K562 (cell line): Measurements from ENCODE around the gene CORT. TPM values are rescaled to one million over a fixed set of nuclear protein-coding genes. Genes with fewer than 3 reads are reported as not detected.

Experiments used
- FOXK2 ChIP-seq, 2 experiments: fragments of 450-650 bp; IDR thresholded peaks in 1 of 2; conservative IDR thresholded peaks in 1 of 2; 2 replicates each; pipeline ENCODE4 v1.6.1; 2016; ENCODE audit warnings: low read depth in 2 of 2, mild to moderate bottlenecking in 1 of 2
- GTF2A2 ChIP-seq: IDR thresholded peaks from 2 replicates; pipeline ENCODE4 v1.6.1; 2016; ENCODE audit warnings: mild to moderate bottlenecking, missing genetic modification characterization, missing compliant biosample characterization
- IRF2 ChIP-seq: sonication (generic); formaldehyde crosslinking; IDR thresholded peaks from 2 replicates; pipeline ENCODE4 v1.8.1; 2022; ENCODE audit warnings: mild to moderate bottlenecking, missing genetic modification reagents
- NCOA4 ChIP-seq: fragments of 450-650 bp; IDR thresholded peaks from 2 replicates; pipeline ENCODE4 v1.6.1; 2018; ENCODE audit warnings: mild to moderate bottlenecking; ENCODE audit not compliant: partially characterized antibody
- NFIC ChIP-seq: fragments of 450-650 bp; IDR thresholded peaks from 2 replicates; pipeline ENCODE4 v1.6.1; 2017; ENCODE audit warnings: mild to moderate bottlenecking, inconsistent platforms
- PATZ1 ChIP-seq: fragments of 250-450 bp; sonication (Bioruptor Pico); IDR thresholded peaks from 2 replicates; pipeline ENCODE4 v1.5.0; 2020; ENCODE audit warnings: mild to moderate bottlenecking, borderline replicate concordance
- RNF2 ChIP-seq: sonication (generic); IDR thresholded peaks from 2 replicates; pipeline ENCODE4 v1.6.1; 2016
- SMAD3 ChIP-seq: fragments of 450-650 bp; formaldehyde crosslinking; conservative IDR thresholded peaks from 2 replicates; pipeline ENCODE4 v1.4.0; 2020; ENCODE audit warnings: mild to moderate bottlenecking
- SMARCA5 ChIP-seq: fragments of 450-650 bp; IDR thresholded peaks from 2 replicates; pipeline ENCODE4 v1.6.1; 2016
- SRSF1 ChIP-seq: fragments of 200-400 bp; formaldehyde crosslinking; IDR thresholded peaks from 2 replicates; pipeline ENCODE4 v1.6.1; 2017; ENCODE audit warnings: mild to moderate bottlenecking, low read depth, low read length, moderate library complexity
- TAF15 ChIP-seq: fragments of 200-400 bp; formaldehyde crosslinking; IDR thresholded peaks from 2 replicates; pipeline ENCODE4 v1.6.1; 2017; ENCODE audit warnings: mild to moderate bottlenecking, low read depth, low read length, moderate library complexity
- ZFP30 ChIP-seq: fragments of 250-450 bp; sonication (Bioruptor Pico); IDR thresholded peaks from 2 replicates; pipeline ENCODE4 v1.8.0; 2022; ENCODE audit warnings: moderate library complexity, mild to moderate bottlenecking, inconsistent platforms, borderline replicate concordance
- ZKSCAN8 ChIP-seq: fragments of 200-800 bp; sonication (Bioruptor generic); IDR thresholded peaks from 2 replicates; pipeline ENCODE4 v1.6.1; 2016; ENCODE audit warnings: missing genetic modification characterization, missing compliant biosample characterization
- ZNF165 ChIP-seq: fragments of 250-450 bp; sonication (Bioruptor Pico); IDR thresholded peaks from 2 replicates; pipeline ENCODE4 v1.4.0; 2020; ENCODE audit warnings: borderline replicate concordance
- ZNF175 ChIP-seq: fragments of 200-800 bp; sonication (Bioruptor generic); IDR thresholded peaks from 2 replicates; pipeline ENCODE4 v1.6.1; 2016; ENCODE audit warnings: low read depth, mild to moderate bottlenecking, missing genetic modification characterization, missing compliant biosample characterization
- ZNF395 ChIP-seq: fragments of 200-800 bp; sonication (Bioruptor generic); IDR thresholded peaks from 2 replicates; pipeline ENCODE4 v1.6.1; 2017; ENCODE audit warnings: missing genetic modification characterization, missing compliant biosample characterization
- ZNF655 ChIP-seq: fragments of 250-450 bp; sonication (Bioruptor Pico); IDR thresholded peaks from 2 replicates; pipeline ENCODE4 v1.5.0; 2021
- polyA plus RNA-seq, 8 experiments: library from polyadenylated mRNA; depleted of rRNA in 4 of 8; stranded (reverse) in 5 of 8; unstranded in 3 of 8; fragments of >200 nt; fragmentation: Nextera tagmentation in 2 of 8; fragmentation: Illumina TruSeq in 1 of 8; extraction: Ambion mirVana in 2 of 8; extraction: Trizol in 1 of 8; gene quantifications; 2 replicates each; pipeline versions ENCODE4 v1.2.1 to v1.2.3, GENCODE V29; 2011 to 2014; ENCODE audit warnings: inconsistent platforms in 1 of 8, missing spikeins in 1 of 8
- total RNA-seq, 7 experiments: library from RNA; depleted of rRNA in 6 of 7; stranded (reverse); fragments of >200 nt in 6 of 7; fragmentation: Illumina TruSeq in 2 of 7; extraction: Trizol in 2 of 7; gene quantifications; 2 replicates each; pipeline versions ENCODE4 v1.2.1 to v1.2.3, GENCODE V29; 2011 to 2021; ENCODE audit warnings: low replicate concordance in 1 of 7
- TF ChIP-seq, protein P1 (sequence below): fragments of 450-650 bp; IDR thresholded peaks from 2 replicates; pipeline ENCODE4 v1.6.1; 2017; ENCODE audit warnings: mild to moderate bottlenecking, moderate library complexity
- TF ChIP-seq, protein P2 (sequence below): fragments of 450-650 bp; formaldehyde crosslinking; IDR thresholded peaks from 2 replicates; pipeline ENCODE4 v1.4.0; 2020; ENCODE audit warnings: mild to moderate bottlenecking, moderate library complexity

Gene CORT
- total and polyA plus RNA-seq, 9 of the 15 experiments (the other 6 are each of a cell fraction or from before 2014, with no cell fraction given) = 0.08 to 0.54 (median 0.13) TPM; not detected in 5

- TF ChIP-seq PATZ1 (CRISPR knock-in tag) (no peak), SMAD3 (CRISPR knock-in tag) (no peak), SRSF1 (no peak), TAF15 (no peak), ZKSCAN8 (CRISPR knock-in tag) (peak; percentile 48; the same call in 1 of the 2 replicates), ZNF655 (no peak), ZNF175 (CRISPR knock-in tag) (peak; percentile 87), NCOA4 (peak; percentile 46), ZNF165 (CRISPR knock-in tag) (no peak), ZNF395 (no peak), RNF2 (peak; percentile 55; the same call in 1 of the 2 replicates), NFIC (peak; percentile 71), FOXK2 (conservative IDR thresholded peaks at IDR 0.05 in 1 of 2, IDR thresholded peaks at IDR 0.05 in 1 of 2; ENCODE audit: low read depth in 2 of 2) (peak; percentile 67 to 75; a peak in 3 of 4 replicates), SMARCA5 (peak; percentile 88; the same call in 1 of the 2 replicates), GTF2A2 (tag) (no peak), IRF2 (CRISPR knock-in tag) (no peak), ZFP30 (no peak)
- TF ChIP-seq, protein P1, sequence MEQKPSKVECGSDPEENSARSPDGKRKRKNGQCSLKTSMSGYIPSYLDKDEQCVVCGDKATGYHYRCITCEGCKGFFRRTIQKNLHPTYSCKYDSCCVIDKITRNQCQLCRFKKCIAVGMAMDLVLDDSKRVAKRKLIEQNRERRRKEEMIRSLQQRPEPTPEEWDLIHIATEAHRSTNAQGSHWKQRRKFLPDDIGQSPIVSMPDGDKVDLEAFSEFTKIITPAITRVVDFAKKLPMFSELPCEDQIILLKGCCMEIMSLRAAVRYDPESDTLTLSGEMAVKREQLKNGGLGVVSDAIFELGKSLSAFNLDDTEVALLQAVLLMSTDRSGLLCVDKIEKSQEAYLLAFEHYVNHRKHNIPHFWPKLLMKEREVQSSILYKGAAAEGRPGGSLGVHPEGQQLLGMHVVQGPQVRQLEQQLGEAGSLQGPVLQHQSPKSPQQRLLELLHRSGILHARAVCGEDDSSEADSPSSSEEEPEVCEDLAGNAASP = no peak
- TF ChIP-seq, protein P2, sequence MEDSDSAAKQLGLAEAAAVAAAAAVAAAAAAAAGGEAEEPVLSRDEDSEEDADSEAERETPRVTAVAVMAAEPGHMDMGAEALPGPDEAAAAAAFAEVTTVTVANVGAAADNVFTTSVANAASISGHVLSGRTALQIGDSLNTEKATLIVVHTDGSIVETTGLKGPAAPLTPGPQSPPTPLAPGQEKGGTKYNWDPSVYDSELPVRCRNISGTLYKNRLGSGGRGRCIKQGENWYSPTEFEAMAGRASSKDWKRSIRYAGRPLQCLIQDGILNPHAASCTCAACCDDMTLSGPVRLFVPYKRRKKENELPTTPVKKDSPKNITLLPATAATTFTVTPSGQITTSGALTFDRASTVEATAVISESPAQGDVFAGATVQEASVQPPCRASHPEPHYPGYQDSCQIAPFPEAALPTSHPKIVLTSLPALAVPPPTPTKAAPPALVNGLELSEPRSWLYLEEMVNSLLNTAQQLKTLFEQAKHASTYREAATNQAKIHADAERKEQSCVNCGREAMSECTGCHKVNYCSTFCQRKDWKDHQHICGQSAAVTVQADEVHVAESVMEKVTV (CRISPR knock-in tag) = no peak
These were observed 34.5 kb upstream of the CORT start (continued) for GRCh38 chr1:10415211-10415930.
